K562 (cell line): ENCODE measurements around the gene SYPL2. TPM values are rescaled to one million over a fixed set of nuclear protein-coding genes. Genes with fewer than 3 reads are reported as not detected.
A peak's percentile ranks its signal among the peaks of the same experiment; 100 is the strongest.

Source experiments
- BRD4 ChIP-seq: fragments of 200-600 bp; sonication (generic); IDR thresholded peaks from 2 replicates; pipeline ENCODE4 v1.6.1; 2017; ENCODE audit warnings: inconsistent platforms
- CREBBP ChIP-seq: IDR thresholded peaks from one replicate; pipeline ENCODE4 v1.6.1; 2012; ENCODE audit warnings: low read depth, mild to moderate bottlenecking, control low read depth, inconsistent platforms, low read length
- CSDE1 ChIP-seq, 2 experiments: fragments of 450-650 bp; IDR thresholded peaks; 2 replicates each; pipeline ENCODE4 v1.6.1; 2016; ENCODE audit warnings: mild to moderate bottlenecking in 1 of 2
- CXXC5 ChIP-seq: fragments of 250-450 bp; sonication (Bioruptor Pico); IDR thresholded peaks from 2 replicates; pipeline ENCODE4 v1.8.0; 2022; ENCODE audit warnings: inconsistent platforms, mild to moderate bottlenecking, moderate library complexity
- GATAD2B ChIP-seq: fragments of 450-650 bp; IDR thresholded peaks from 2 replicates; pipeline ENCODE4 v1.6.1; 2017; ENCODE audit warnings: mild to moderate bottlenecking, borderline replicate concordance
- HMGN3 ChIP-seq: IDR thresholded peaks from 2 replicates; pipeline ENCODE4 v1.6.1; 2011; ENCODE audit warnings: borderline replicate concordance, low read depth, mild to moderate bottlenecking, mixed read lengths, low read length; ENCODE audit not compliant: insufficient read length; ENCODE audit errors: extremely low read depth
- HNRNPLL ChIP-seq: fragments of 200-400 bp; formaldehyde crosslinking; IDR thresholded peaks from 2 replicates; pipeline ENCODE4 v1.6.1; 2017; ENCODE audit warnings: low read length, low read depth, mild to moderate bottlenecking; ENCODE audit not compliant: poor library complexity, severe bottlenecking
- IFI16 ChIP-seq: fragments of 250-450 bp; sonication (Bioruptor Pico); IDR thresholded peaks from 2 replicates; pipeline ENCODE4 v2.1.2; 2022; ENCODE audit warnings: mild to moderate bottlenecking, inconsistent platforms
- KDM1A ChIP-seq, 2 experiments: fragments of 450-650 bp; IDR thresholded peaks; 2 replicates each; pipeline ENCODE4 v1.6.1; 2016; ENCODE audit warnings: mild to moderate bottlenecking in 2 of 2
- KDM4B ChIP-seq, 2 experiments: fragments of 450-650 bp in 1 of 2; sonication (generic) in 1 of 2; IDR thresholded peaks; 2 replicates each; pipeline ENCODE4 v1.6.1; 2016 to 2017; ENCODE audit warnings: borderline replicate concordance in 2 of 2, antibody characterized with exemption in 1 of 2, low read depth in 1 of 2, mild to moderate bottlenecking in 1 of 2
- MCM5 ChIP-seq: fragments of 450-650 bp; IDR thresholded peaks from 2 replicates; pipeline ENCODE4 v1.6.1; 2016; ENCODE audit warnings: low read depth
- NCOA4 ChIP-seq: fragments of 450-650 bp; IDR thresholded peaks from 2 replicates; pipeline ENCODE4 v1.6.1; 2018; ENCODE audit warnings: mild to moderate bottlenecking; ENCODE audit not compliant: partially characterized antibody
- NEUROD1 ChIP-seq: fragments of 150-350 bp; IDR thresholded peaks from 2 replicates; pipeline ENCODE4 v1.6.1; 2014; ENCODE audit warnings: borderline replicate concordance, low read length, low read depth; ENCODE audit not compliant: partially characterized antibody
- NR1H2 ChIP-seq: sonication (generic); formaldehyde crosslinking; IDR thresholded peaks from 2 replicates; pipeline ENCODE4 v1.4.0; 2020; ENCODE audit warnings: mild to moderate bottlenecking, missing genetic modification reagents
- POLR2H ChIP-seq: IDR thresholded peaks from 2 replicates; pipeline ENCODE4 v1.6.1; 2016; ENCODE audit warnings: missing genetic modification characterization, low read depth, mild to moderate bottlenecking, control low read depth, missing compliant biosample characterization, moderate library complexity
- PURB ChIP-seq: sonication (generic); formaldehyde crosslinking; IDR thresholded peaks from 2 replicates; pipeline ENCODE4 v1.9.0; 2021; ENCODE audit warnings: low read depth, mild to moderate bottlenecking, missing genetic modification reagents
- RBBP5 ChIP-seq: fragments of 200-600 bp; sonication (generic); IDR thresholded peaks from 2 replicates; pipeline ENCODE4 v1.6.1; 2012; ENCODE audit warnings: borderline replicate concordance, mild to moderate bottlenecking, low read length, control low read depth, inconsistent platforms; ENCODE audit not compliant: insufficient read depth, poor library complexity, severe bottlenecking
- ZFP36 ChIP-seq: fragments of 150-350 bp; IDR thresholded peaks from 2 replicates; pipeline ENCODE4 v1.6.1; 2018; ENCODE audit warnings: low read length, low read depth; ENCODE audit not compliant: partially characterized antibody
- ZNF140 ChIP-seq: fragments of 250-450 bp; sonication (Bioruptor Pico); IDR thresholded peaks from 2 replicates; pipeline ENCODE4 v1.8.0; 2021; ENCODE audit warnings: moderate library complexity, mild to moderate bottlenecking, inconsistent platforms
- ZNF232 ChIP-seq: sonication (generic); formaldehyde crosslinking; IDR thresholded peaks from 2 replicates; pipeline ENCODE4 v1.8.0; 2022; ENCODE audit warnings: mild to moderate bottlenecking, missing genetic modification reagents
- ZNF311 ChIP-seq: fragments of 250-450 bp; sonication (Bioruptor Pico); IDR thresholded peaks from 2 replicates; pipeline ENCODE4 v1.4.0; 2020; ENCODE audit warnings: mild to moderate bottlenecking, moderate library complexity
- ZNF354B ChIP-seq: fragments of 250-450 bp; sonication (Bioruptor Pico); IDR thresholded peaks from 2 replicates; pipeline ENCODE4 v1.4.0; 2020
- ZNF589 ChIP-seq: fragments of 200-800 bp; sonication (Bioruptor generic); IDR thresholded peaks from 2 replicates; pipeline ENCODE4 v1.6.1; 2016; ENCODE audit warnings: low read depth, missing genetic modification characterization, missing compliant biosample characterization
- polyA plus RNA-seq, 8 experiments: library from polyadenylated mRNA; depleted of rRNA in 4 of 8; stranded (reverse) in 5 of 8; unstranded in 3 of 8; fragments of >200 nt; fragmentation: Nextera tagmentation in 2 of 8; fragmentation: Illumina TruSeq in 1 of 8; extraction: Ambion mirVana in 2 of 8; extraction: Trizol in 1 of 8; gene quantifications; 2 replicates each; pipeline versions ENCODE4 v1.2.1 to v1.2.3, GENCODE V29; 2011 to 2014; ENCODE audit warnings: inconsistent platforms in 1 of 8, missing spikeins in 1 of 8
- total RNA-seq, 7 experiments: library from RNA; depleted of rRNA in 6 of 7; stranded (reverse); fragments of >200 nt in 6 of 7; fragmentation: Illumina TruSeq in 2 of 7; extraction: Trizol in 2 of 7; gene quantifications; 2 replicates each; pipeline versions ENCODE4 v1.2.1 to v1.2.3, GENCODE V29; 2011 to 2021; ENCODE audit warnings: low replicate concordance in 1 of 7
- TF ChIP-seq, protein P1 (sequence below): IDR thresholded peaks from 2 replicates; pipeline ENCODE4 v1.6.1; 2011; ENCODE audit not compliant: insufficient read length; ENCODE audit errors: extremely low read depth
- TF ChIP-seq, protein P2 (sequence below): fragments of 250-450 bp; sonication (Bioruptor Pico); IDR thresholded peaks from 2 replicates; pipeline ENCODE4 v1.8.0; 2022; ENCODE audit warnings: inconsistent platforms
- TF ChIP-seq, protein P3 (sequence below): sonication (generic); formaldehyde crosslinking; IDR thresholded peaks from 2 replicates; pipeline ENCODE4 v1.8.0; 2022; ENCODE audit warnings: mild to moderate bottlenecking, missing genetic modification reagents

The SYPL2 gene
- total and polyA plus RNA-seq, 9 of the 15 experiments (the other 6 are each of a cell fraction or from before 2014, with no cell fraction given): 0.03 to 0.20 (median 0.07) TPM; not detected in 2

GRCh38 chr1:109483672-109484518, 17.5 kb downstream of the SYPL2 start, which contains the start of gene ATXN7L2 (continued):
- TF ChIP-seq KDM4B (IDR thresholded peaks at IDR 0.05; ENCODE audit: borderline replicate concordance in 2 of 2, low read depth in 1 of 2) (peak in 1 of 2 experiments; percentile 92; a peak in 2 of 4 replicates), MCM5 (no peak), PURB (no peak), HMGN3 (peak; percentile 61), IFI16 (CRISPR knock-in tag) (no peak), ZFP36 (peak; percentile 50), POLR2H (tag) (no peak), ZNF232 (CRISPR knock-in tag) (no peak; the same call in 1 of the 2 replicates), CSDE1 (IDR thresholded peaks at IDR 0.05) (no peak), ZNF140 (CRISPR knock-in tag) (no peak), GATAD2B (peak; percentile 90), ZNF311 (CRISPR knock-in tag) (0 out of 2 replicates have a peak, but pooled peaks have one; percentile 27), NCOA4 (peak; percentile 48), NEUROD1 (peak; percentile 99), NR1H2 (peak; percentile 90; the same call in 1 of the 2 replicates), CREBBP (no peak), BRD4 (no peak), CXXC5 (peak; percentile 90), HNRNPLL (peak; percentile 33), ZNF589 (CRISPR knock-in tag) (peak; percentile 93), RBBP5 (peak; percentile 86), ZNF354B (no peak), KDM1A (IDR thresholded peaks at IDR 0.05) (peak; percentile 53 to 75; a peak in 1 of 4 replicates)
- TF ChIP-seq, protein P1, sequence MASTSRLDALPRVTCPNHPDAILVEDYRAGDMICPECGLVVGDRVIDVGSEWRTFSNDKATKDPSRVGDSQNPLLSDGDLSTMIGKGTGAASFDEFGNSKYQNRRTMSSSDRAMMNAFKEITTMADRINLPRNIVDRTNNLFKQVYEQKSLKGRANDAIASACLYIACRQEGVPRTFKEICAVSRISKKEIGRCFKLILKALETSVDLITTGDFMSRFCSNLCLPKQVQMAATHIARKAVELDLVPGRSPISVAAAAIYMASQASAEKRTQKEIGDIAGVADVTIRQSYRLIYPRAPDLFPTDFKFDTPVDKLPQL: no peak
- TF ChIP-seq, protein P2, sequence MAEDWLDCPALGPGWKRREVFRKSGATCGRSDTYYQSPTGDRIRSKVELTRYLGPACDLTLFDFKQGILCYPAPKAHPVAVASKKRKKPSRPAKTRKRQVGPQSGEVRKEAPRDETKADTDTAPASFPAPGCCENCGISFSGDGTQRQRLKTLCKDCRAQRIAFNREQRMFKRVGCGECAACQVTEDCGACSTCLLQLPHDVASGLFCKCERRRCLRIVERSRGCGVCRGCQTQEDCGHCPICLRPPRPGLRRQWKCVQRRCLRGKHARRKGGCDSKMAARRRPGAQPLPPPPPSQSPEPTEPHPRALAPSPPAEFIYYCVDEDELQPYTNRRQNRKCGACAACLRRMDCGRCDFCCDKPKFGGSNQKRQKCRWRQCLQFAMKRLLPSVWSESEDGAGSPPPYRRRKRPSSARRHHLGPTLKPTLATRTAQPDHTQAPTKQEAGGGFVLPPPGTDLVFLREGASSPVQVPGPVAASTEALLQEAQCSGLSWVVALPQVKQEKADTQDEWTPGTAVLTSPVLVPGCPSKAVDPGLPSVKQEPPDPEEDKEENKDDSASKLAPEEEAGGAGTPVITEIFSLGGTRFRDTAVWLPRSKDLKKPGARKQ (CRISPR knock-in tag): no peak
- TF ChIP-seq, protein P3, sequence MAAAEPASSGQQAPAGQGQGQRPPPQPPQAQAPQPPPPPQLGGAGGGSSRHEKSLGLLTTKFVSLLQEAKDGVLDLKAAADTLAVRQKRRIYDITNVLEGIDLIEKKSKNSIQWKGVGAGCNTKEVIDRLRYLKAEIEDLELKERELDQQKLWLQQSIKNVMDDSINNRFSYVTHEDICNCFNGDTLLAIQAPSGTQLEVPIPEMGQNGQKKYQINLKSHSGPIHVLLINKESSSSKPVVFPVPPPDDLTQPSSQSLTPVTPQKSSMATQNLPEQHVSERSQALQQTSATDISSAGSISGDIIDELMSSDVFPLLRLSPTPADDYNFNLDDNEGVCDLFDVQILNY (CRISPR knock-in tag): 0 out of 2 replicates have a peak, but pooled peaks have one; percentile 39
